HUES48 (cell line): ENCODE measurements around the gene PRKRIP1.

ENCODE experiments used
- H3K27ac ChIP-seq: one replicate; pipeline ENCODE4 v1.7.0; 2013; ENCODE audit warnings: low read depth, low read length, inconsistent platforms
- H3K27me3 ChIP-seq: 2 replicates; pipeline ENCODE4 v1.6.1; 2013; ENCODE audit warnings: mild to moderate bottlenecking, low read length; ENCODE audit not compliant: control insufficient read depth, insufficient read depth
- H3K36me3 ChIP-seq: 2 replicates; pipeline ENCODE4 v1.6.1; 2013; ENCODE audit warnings: low read length; ENCODE audit not compliant: control insufficient read depth, insufficient read depth
- H3K4me1 ChIP-seq: 2 replicates; pipeline ENCODE4 v1.6.1; 2013; ENCODE audit warnings: mild to moderate bottlenecking, low read length; ENCODE audit not compliant: control insufficient read depth, insufficient read depth
- H3K4me3 ChIP-seq: 2 replicates; pipeline ENCODE4 v1.5.1; 2013; ENCODE audit warnings: mild to moderate bottlenecking, low read depth, low read length
- H3K9ac ChIP-seq: 2 replicates; pipeline ENCODE4 v1.6.1; 2013; ENCODE audit warnings: mild to moderate bottlenecking, low read depth, low read length, moderate library complexity
- H3K9me3 ChIP-seq: 2 replicates; pipeline ENCODE4 v1.6.1; 2013; ENCODE audit warnings: low read length; ENCODE audit not compliant: control insufficient read depth, insufficient read depth

The PRKRIP1 gene

DNA sequence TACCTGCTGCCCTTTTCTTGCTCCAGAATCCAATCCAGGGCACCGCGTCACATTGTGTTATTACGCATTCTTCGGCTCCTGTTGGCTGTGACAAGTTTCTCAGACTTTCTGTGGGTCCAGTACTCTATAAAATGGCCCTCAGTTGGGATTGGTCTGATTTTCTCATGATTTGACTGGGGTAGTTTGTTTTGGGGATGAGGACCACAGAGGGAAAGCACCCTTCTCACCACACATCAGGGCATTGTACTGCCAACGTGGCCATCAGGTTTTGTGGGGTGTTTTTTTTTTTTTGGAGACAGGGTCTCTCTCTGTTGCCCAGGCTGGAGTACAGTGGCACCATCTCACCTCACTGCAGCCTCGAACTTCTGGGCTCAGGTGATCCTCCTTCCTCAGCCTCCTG, 20.2 kb downstream of the PRKRIP1 start:
- no peak overlapping the region for H3K9ac ChIP-seq
- H3K27me3 ChIP-seq: no peaks in the 10 kb centered on the region
- H3K9me3 ChIP-seq: no peaks in the 10 kb centered on the region
- H3K27ac ChIP-seq: no peak overlapping the region
- no peaks in the 10 kb centered on the region for H3K4me1 ChIP-seq
- H3K4me3 ChIP-seq: no peak overlapping the region
- peaks cover 66% of the 10 kb centered on the region for H3K36me3 ChIP-seq

DNA sequence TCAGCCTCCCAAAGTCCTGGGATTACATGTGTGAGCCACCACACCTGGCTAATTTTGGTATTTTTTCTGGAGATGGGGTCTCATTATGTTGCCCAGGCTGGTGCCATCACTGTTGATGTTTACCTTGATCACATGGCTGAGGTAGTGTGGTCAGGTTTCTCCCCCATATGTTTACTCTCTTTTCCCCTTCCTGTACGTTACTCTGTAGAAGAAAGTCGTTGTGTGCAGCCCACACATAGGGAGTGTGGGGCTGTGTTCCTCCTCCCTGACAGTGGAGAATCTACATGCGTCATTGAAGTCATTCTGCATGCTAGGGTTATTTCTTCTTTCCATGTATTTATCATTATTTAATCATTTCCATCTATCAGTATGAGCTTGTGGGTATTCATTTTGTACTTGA, 20.9 kb downstream of the PRKRIP1 start:
- Histone ChIP-seq H3K9me3 (no peaks in the 10 kb centered on the region), H3K36me3 (peaks cover 67% of the 10 kb centered on the region), H3K27me3 (no peaks in the 10 kb centered on the region), H3K4me1 (no peaks in the 10 kb centered on the region), H3K9ac (no peak overlapping the region), H3K27ac (no peak overlapping the region), H3K4me3 (no peak overlapping the region)

DNA sequence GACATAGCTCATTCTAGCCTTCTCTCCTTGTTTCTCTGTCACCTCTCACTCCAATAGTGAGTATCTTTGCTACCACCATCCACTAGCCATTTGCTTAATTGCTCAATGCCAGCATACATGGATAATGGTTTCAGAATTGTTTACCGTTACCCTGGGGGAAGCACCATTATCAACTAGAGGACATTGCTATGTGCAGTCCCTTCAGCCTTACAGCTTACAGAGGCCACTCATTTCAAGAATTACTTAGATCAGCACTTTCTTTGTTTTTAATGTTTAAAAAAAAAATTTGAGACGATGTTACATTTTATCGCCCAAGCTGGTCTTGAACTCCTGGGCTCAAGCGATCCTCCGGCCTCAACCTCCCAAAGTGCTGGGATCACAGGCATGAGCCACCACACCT, 22.4 kb downstream of the PRKRIP1 start:
- Histone ChIP-seq H3K4me1 (no peaks in the 10 kb centered on the region), H3K36me3 (peaks cover 59% of the 10 kb centered on the region), H3K27ac (no peak overlapping the region), H3K4me3 (no peak overlapping the region), H3K27me3 (no peaks in the 10 kb centered on the region), H3K9me3 (no peaks in the 10 kb centered on the region), H3K9ac (no peak overlapping the region)

DNA sequence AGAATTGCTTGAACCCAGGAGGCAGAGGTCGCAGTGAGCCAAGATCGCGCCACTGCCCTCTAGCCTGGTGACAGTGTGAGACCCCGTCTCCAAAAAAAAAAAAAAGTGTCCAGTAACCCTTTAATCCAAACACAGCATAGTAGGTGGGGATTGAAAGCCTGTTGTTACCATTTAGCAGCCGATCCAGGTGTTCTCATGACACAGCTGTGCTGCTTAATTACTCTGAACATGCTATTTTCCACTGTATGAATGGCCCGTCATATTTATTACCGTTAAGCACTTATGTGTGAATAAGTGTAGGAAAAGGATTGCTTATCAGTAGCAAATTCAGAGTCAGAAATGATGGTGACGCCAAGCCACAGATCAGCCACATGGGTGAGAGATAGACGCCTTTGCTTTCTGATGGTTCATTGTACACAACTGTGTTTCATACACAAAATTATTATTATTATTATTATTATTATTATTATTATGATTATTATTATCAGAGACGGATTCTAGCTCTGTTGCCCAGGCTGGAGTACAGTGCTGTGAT, 25.6 kb downstream of the PRKRIP1 start:
- Histone ChIP-seq H3K27ac (no peak overlapping the region), H3K9ac (no peak overlapping the region), H3K27me3 (no peaks in the 10 kb centered on the region), H3K4me1 (peaks cover 3% of the 10 kb centered on the region; the same call in 1 of the 2 replicates), H3K36me3 (peaks cover 52% of the 10 kb centered on the region), H3K9me3 (no peaks in the 10 kb centered on the region), H3K4me3 (no peak overlapping the region)

DNA sequence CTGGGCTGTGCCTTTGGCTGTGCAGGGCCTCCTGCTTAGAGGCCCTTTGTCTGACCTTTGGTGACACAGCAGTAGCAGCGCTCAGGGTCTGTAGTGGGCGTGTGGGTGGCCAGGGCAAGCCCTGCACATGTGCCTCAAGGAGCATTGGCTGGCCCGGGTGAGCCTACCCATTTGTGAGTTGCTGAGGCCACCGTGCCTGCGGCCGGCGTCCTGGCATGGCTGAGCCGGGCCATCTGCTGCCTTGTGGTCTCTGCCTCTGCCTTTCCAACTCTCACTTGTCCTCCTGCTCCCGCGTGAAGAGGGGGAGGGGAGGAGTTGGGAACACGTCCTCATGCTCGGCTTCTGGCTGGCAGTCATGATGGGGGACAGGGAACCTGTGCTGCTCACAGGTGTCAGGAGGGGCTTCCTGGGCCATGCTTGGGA, 28.0 kb downstream of the PRKRIP1 start:
- Histone ChIP-seq H3K9me3 (no peaks in the 10 kb centered on the region), H3K27me3 (no peaks in the 10 kb centered on the region), H3K4me1 (peaks cover 3% of the 10 kb centered on the region; the same call in 1 of the 2 replicates), H3K9ac (no peak overlapping the region; the same call in 1 of the 2 replicates), H3K4me3 (no peak overlapping the region), H3K27ac (no peak overlapping the region), H3K36me3 (peaks cover 48% of the 10 kb centered on the region)

DNA sequence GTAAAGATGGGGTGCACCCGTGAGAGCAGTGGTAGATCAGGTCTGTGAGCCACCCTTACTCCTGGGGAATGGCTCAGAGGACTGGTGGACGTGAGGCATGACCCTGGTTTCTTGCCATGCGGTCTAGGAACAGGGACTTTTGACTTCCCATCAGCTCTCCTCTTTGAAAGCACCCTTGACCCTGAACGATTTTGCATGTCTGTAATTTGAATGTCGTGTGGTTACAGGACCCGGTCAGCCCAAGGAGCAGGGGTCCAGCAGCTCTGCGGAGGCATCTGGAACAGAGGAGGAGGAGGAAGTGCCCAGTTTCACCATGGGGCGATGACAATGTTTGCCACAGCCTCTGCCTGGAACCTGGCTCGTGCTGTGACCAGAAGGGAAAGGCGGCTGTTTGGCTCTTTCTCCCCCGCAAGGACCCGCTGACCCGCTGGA, 28.6 kb downstream of the PRKRIP1 start:
- no peaks in the 10 kb centered on the region for H3K9me3 ChIP-seq
- H3K27ac ChIP-seq: no peak overlapping the region
- H3K36me3 ChIP-seq: peaks cover 46% of the 10 kb centered on the region
- H3K4me1 ChIP-seq: peaks cover 3% of the 10 kb centered on the region; the same call in 1 of the 2 replicates
- no peak overlapping the region for H3K4me3 ChIP-seq
- H3K9ac ChIP-seq: no peak overlapping the region
- H3K27me3 ChIP-seq: no peaks in the 10 kb centered on the region

DNA sequence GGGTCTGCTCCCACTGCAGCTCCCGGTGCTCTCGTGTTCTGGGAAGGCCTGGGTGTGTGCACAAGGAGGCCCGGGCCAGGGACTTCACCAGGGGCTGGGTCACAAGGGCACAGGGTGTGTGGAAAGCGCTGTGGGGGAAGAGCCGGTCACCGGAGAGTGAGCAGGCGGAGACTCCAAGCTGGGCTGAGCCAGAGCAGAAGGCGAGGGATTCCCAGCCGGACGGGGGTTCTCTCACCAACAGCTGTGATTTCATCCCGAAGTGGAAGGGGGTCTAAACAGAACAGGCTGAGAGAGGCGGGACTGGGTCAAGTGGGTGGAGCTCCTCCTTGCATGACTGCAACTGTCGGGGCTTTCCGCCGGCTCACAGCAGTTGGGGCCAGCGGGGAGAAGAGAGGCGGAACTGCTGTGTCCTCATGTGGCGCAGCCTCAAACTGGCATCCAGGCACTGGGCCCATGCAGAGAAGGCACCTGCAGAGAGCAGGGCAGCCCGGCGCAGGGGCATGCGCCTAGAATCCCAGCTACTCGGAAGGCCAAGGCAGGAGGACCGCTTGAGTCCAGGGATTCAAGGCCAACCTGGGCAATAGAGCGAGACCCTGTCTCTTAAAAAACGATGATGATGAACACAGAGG, 29.6 kb downstream of the PRKRIP1 start:
- H3K9ac ChIP-seq: no peak overlapping the region
- H3K27ac ChIP-seq: no peak overlapping the region
- H3K27me3 ChIP-seq: no peaks in the 10 kb centered on the region
- peaks cover 3% of the 10 kb centered on the region for H3K4me1 ChIP-seq
- H3K4me3 ChIP-seq: no peak overlapping the region
- no peaks in the 10 kb centered on the region for H3K9me3 ChIP-seq
- H3K36me3 ChIP-seq: peaks cover 41% of the 10 kb centered on the region

DNA sequence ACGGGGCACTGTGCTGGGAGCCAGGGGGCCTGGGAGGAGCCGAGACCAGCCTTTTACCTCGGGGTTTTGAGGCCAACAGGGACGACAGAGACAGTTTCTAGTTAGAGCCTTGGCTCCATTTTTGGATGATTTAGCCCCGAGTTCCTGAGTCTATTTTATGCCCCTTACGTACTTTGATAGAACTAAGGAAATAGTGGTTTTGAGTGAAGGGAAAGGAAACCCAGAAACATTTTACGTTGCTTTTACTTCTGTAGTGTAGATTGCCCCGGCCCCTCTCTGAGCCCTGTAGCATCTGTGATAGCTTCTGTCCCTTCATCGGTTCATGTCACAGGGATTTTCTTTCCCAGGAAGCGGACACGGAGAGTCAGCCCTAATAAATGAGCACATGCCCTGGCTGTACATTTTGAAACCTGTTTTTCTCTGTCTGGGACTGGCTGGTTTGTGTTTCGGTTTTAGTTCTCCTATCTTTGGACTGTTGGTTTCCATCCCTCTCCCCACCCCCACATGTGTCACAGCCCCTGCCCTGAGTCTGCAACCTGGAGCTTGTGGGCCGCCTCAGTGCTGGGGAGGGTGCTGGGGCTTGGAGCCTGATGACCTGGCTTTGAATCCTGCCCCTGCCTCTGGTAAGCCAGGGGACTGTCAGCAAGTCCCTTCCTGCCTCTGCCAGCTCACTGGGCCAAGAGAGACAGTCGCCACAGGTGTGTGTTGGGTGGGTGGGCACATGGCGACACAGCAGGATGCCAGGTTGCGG, 30.3 kb downstream of the PRKRIP1 start:
- Histone ChIP-seq H3K27ac (no peak overlapping the region), H3K9me3 (no peaks in the 10 kb centered on the region), H3K9ac (no peak overlapping the region), H3K4me1 (peaks cover 3% of the 10 kb centered on the region), H3K4me3 (no peak overlapping the region), H3K36me3 (peaks cover 36% of the 10 kb centered on the region), H3K27me3 (no peaks in the 10 kb centered on the region)

DNA sequence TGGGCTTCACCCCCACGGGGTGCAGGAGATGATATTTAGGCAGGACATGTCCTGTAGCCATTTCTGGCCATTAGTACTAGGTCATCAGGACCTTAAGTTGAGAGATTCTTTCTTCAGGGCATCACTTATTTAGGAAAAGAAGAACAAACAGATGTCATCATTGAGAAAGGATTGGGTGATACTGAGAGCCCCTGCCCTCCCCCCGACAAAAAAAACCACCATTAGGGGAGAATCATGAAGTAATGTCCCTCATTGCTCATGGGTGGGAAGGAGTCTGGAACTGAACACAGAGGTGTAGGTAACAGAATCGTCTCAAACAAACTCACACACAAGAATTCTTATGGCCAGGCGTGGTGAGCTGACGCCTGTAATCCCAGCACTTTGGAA, 30.8 kb downstream of the PRKRIP1 start:
- Histone ChIP-seq H3K27ac (no peak overlapping the region), H3K4me3 (no peak overlapping the region), H3K36me3 (peaks cover 31% of the 10 kb centered on the region), H3K9me3 (no peaks in the 10 kb centered on the region), H3K4me1 (peaks cover 9% of the 10 kb centered on the region), H3K27me3 (no peaks in the 10 kb centered on the region), H3K9ac (no peak overlapping the region)

DNA sequence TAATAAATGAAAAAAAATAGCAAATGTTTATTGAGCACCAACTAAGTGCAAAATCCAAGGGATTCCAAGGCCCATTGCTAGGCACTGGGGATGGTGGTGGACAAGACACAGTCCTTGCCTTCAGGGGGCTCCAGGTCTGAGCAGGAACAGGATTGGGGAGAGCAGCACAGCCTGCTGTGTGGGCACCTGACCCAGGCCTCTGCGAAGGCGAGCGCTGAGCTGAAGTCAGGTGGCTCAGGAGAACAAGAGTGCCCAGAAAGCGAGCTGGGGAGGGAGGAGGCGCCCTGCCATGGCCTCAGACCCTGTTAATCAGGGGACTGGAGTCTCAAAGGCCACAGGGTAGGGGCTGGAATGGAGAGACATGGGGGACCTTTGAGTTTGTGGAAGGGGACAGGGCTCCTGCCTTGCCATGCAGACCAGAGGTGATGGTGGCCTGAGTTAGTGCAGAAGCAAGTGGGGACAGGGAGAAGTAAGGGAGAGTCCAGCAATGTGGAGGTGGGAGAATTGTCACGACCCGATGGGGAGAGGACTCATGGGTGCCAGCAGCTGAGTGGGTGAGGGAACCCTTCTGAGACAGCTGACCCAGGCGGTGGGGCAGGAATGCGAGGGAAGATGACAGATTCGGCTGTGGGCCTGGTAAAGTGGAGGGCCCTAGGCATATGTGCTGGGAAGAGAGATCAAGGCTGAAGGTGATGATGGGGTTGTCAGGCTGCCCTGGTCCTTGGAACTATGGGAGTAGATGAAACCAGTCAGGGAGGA, 33.2 kb downstream of the PRKRIP1 start:
- H3K4me3 ChIP-seq: no peak overlapping the region
- H3K4me1 ChIP-seq: peaks cover 6% of the 10 kb centered on the region
- no peaks in the 10 kb centered on the region for H3K9me3 ChIP-seq
- peaks cover 29% of the 10 kb centered on the region for H3K36me3 ChIP-seq
- H3K27ac ChIP-seq: no peak overlapping the region
- H3K9ac ChIP-seq: no peak overlapping the region
- no peaks in the 10 kb centered on the region for H3K27me3 ChIP-seq
